C1 segment of cervical spinal cord (tissue), 14 donors: Measurements from ENCODE around the gene RBM41.
"Not testable (repeated sequence)": the region's sequence is repeated elsewhere in the genome, so short reads cannot be mapped to it uniquely, and the experiment has no call there.

Source experiments
- DNase-seq, 14 donors: peaks; one replicate each; lab custom pipeline; 2025; lab: John Stamatoyannopoulos, UW

Gene RBM41

GRCh38 chrX:107118322-107119147 is at the start of gene RBM41:
TSS of gene RBM41 (minus strand) at chrX:107118822. CDS start at chrX:107118773, 49 bp downstream.
- DNase-seq: peak; percentile 12 to 77 (median 64)

- DNase-seq: no peak
Measured at GRCh38 chrX:107168257-107168656, 49.6 kb upstream of the RBM41 start.

GRCh38 chrX:107167163-107167921 is 48.7 kb upstream of the RBM41 start:
- DNase-seq: no peak

GRCh38 chrX:107157618-107158017 is 39.0 kb upstream of the RBM41 start:
- not testable (repeated sequence) for DNase-seq

GRCh38 chrX:107155621-107156430 is 37.2 kb upstream of the RBM41 start:
- not testable (repeated sequence) for DNase-seq

GRCh38 chrX:107154787-107155620 is 36.4 kb upstream of the RBM41 start:
- DNase-seq: no peak

GRCh38 chrX:107153005-107153404 is 34.4 kb upstream of the RBM41 start:
- DNase-seq: no peak

- no peak for DNase-seq
Measured at GRCh38 chrX:107146670-107147069, 28.0 kb upstream of the RBM41 start.

- no peak for DNase-seq
Measured at GRCh38 chrX:107135965-107136307, 17.3 kb upstream of the RBM41 start.

GRCh38 chrX:107135049-107135964 is 16.7 kb upstream of the RBM41 start:
- DNase-seq: no peak

GRCh38 chrX:107123750-107124149 is 5.1 kb upstream of the RBM41 start:
- DNase-seq: no peak

- no peak for DNase-seq
Measured at GRCh38 chrX:107119283-107119682, 661 bp upstream of the RBM41 start.

- peak in 2 of 14 donors; percentile 13 to 32 for DNase-seq
Measured at GRCh38 chrX:107117993-107118321, 665 bp downstream of the RBM41 start.

GRCh38 chrX:107107459-107107858 is 11.2 kb downstream of the RBM41 start:
- DNase-seq: no peak

- no peak for DNase-seq
Measured at GRCh38 chrX:107102980-107103379, 15.6 kb downstream of the RBM41 start.

- DNase-seq: no peak
Measured at GRCh38 chrX:107076158-107076557, 42.5 kb downstream of the RBM41 start.

- DNase-seq: not testable (repeated sequence)
Measured at GRCh38 chrX:107057731-107058130, 60.9 kb downstream of the RBM41 start.

- no peak for DNase-seq
Measured at GRCh38 chrX:107054978-107055377, 63.6 kb downstream of the RBM41 start.

GRCh38 chrX:107050195-107050709 is 68.4 kb downstream of the RBM41 start:
- no peak for DNase-seq

- no peak for DNase-seq
Measured at GRCh38 chrX:107047622-107048021, 71.0 kb downstream of the RBM41 start.
